ENCODE data around the gene TMEM108. TPM values are rescaled to one million over a fixed set of nuclear protein-coding genes. Genes with fewer than 3 reads are reported as not detected.

Gene TMEM108
- total and polyA plus RNA-seq, 9 donors, result under 0.01 to 4.2 (median 0.46) TPM; not detected in 2

DNA sequence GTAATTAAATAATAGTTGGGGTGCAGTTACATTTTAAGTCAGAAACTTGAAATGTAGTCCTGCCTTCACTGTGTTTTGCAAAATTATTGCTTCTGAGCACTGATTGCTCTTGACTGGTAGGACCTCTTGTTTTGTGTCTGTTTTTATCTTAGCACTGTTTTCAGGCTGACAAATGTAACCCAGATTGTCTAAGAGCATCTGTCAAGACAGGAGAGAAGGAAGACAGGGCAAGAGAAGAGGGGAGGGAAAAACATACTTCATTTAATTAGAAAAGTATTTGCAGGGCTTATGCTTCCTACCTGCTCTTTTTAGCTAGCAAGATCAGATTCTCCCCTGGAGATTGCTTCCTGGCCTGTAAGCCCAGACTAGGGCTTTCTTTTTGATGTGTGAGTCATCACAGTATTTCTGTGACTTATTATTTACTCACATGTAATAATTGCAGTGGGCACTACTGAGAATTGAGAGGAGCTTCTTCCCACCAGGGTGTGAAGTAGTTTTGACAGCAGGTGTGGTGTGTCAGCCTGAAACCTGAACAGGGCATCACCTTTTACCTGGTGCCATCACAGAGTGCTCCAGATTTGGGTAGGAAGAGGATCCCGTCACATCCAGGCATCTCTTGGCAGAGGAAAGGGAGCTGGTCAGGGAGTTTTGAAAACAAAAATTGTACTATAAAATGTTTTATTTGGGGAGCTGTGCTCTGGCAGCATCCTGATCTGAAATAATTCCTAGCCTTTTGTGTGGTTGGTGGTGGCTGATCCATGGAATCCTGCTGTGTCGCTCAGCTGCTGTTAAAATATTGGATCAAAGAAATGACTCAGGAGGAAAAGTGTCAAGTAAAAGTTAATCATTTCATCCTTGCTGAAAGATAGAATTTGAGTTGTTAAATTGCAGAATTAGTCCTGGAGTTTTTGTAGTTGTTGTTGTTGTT lies 98.2 kb downstream of the TMEM108 start:
- H3K4me3 ChIP-seq, result no peak overlapping the region
- H3K27me3 ChIP-seq, result no peaks in the 10 kb centered on the region
- TF ChIP-seq CTCF (IDR thresholded peaks at IDR 0.05) (no peak), POLR2A (IDR thresholded peaks at IDR 0.05) (no peak), EP300 (IDR thresholded peaks at IDR 0.05) (no peak)
- no peaks in the 10 kb centered on the region for H3K9me3 ChIP-seq
- H3K27ac ChIP-seq, result no peak overlapping the region
- H3K4me1 ChIP-seq (ENCODE audit: insufficient read depth), result no peaks in the 10 kb centered on the region
- DNase-seq, result no peak
- H3K36me3 ChIP-seq, result no peaks in the 10 kb centered on the region
- intact Hi-C loops (cut with DNase I), result no loop called here
- WGBS, 3 donors, result 29 to 66% (median 36%) methylated on average over 2 of the region's 2 CpGs

GRCh38 chr3:133137042-133137996 lies 99.1 kb downstream of the TMEM108 start:
- 84 to 89% (median 87%) methylated on average over 12 of the region's 12 CpGs for WGBS, 3 donors
- TF ChIP-seq CTCF (IDR thresholded peaks at IDR 0.05) (no peak), EP300 (IDR thresholded peaks at IDR 0.05) (no peak), POLR2A (IDR thresholded peaks at IDR 0.05) (no peak)
- no peaks in the 10 kb centered on the region for H3K4me1 ChIP-seq (ENCODE audit: insufficient read depth)
- no peak for DNase-seq
- H3K36me3 ChIP-seq, result no peaks in the 10 kb centered on the region
- no peaks in the 10 kb centered on the region for H3K27me3 ChIP-seq
- no peak overlapping the region for H3K27ac ChIP-seq
- H3K4me3 ChIP-seq, result no peak overlapping the region
- intact Hi-C loops (cut with DNase I), result no loop called here
- H3K9me3 ChIP-seq, result no peaks in the 10 kb centered on the region

- WGBS, 3 donors, result 70 to 87% (median 72%) methylated on average over 1 of the region's 1 CpG
- Histone ChIP-seq H3K27ac (no peak overlapping the region), H3K27me3 (no peaks in the 10 kb centered on the region), H3K9me3 (no peaks in the 10 kb centered on the region), H3K4me1 (ENCODE audit: insufficient read depth) (no peaks in the 10 kb centered on the region), H3K4me3 (no peak overlapping the region), H3K36me3 (no peaks in the 10 kb centered on the region)
- TF ChIP-seq EP300 (IDR thresholded peaks at IDR 0.05) (no peak), POLR2A (IDR thresholded peaks at IDR 0.05) (no peak), CTCF (IDR thresholded peaks at IDR 0.05) (no peak)
- intact Hi-C loops (cut with DNase I), result no loop called here
- no peak for DNase-seq
These were observed 99.8 kb downstream of the TMEM108 start for GRCh38 chr3:133138017-133138416.

GRCh38 chr3:133152056-133152455 lies 113.9 kb downstream of the TMEM108 start:
- intact Hi-C loops (cut with DNase I), result no loop called here
- Histone ChIP-seq H3K27ac (no peak overlapping the region), H3K9me3 (no peaks in the 10 kb centered on the region), H3K27me3 (no peaks in the 10 kb centered on the region), H3K4me3 (no peak overlapping the region), H3K4me1 (ENCODE audit: insufficient read depth) (no peaks in the 10 kb centered on the region), H3K36me3 (no peaks in the 10 kb centered on the region)
- 62 to 76% (median 73%) methylated on average over 2 of the region's 2 CpGs for WGBS, 3 donors
- no peak for DNase-seq
- TF ChIP-seq CTCF (IDR thresholded peaks at IDR 0.05) (no peak), EP300 (IDR thresholded peaks at IDR 0.05) (no peak), POLR2A (IDR thresholded peaks at IDR 0.05) (no peak)
